HepG2 (cell line): Measurements from ENCODE around the gene P2RX5.
A peak's percentile ranks its signal among the peaks of the same experiment; 100 is the strongest.

Source experiments
- CBX1 ChIP-seq: IDR thresholded peaks from one replicate; pipeline ENCODE4 v1.6.1; 2016; ENCODE audit warnings: antibody characterized with exemption, low read depth
- GLI4 ChIP-seq: sonication (generic); formaldehyde crosslinking; IDR thresholded peaks from 2 replicates; pipeline ENCODE4 v1.5.1; 2020; ENCODE audit warnings: missing genetic modification reagents, mild to moderate bottlenecking, moderate library complexity, borderline replicate concordance
- MTA3 ChIP-seq: sonication (generic); formaldehyde crosslinking; IDR thresholded peaks from 2 replicates; pipeline ENCODE4 v1.4.0; 2020; ENCODE audit warnings: missing genetic modification reagents
- MXD4 ChIP-seq: IDR thresholded peaks from 2 replicates; pipeline ENCODE4 v1.6.1; 2016; ENCODE audit warnings: mild to moderate bottlenecking, missing biosample characterization, missing genetic modification reagents
- POLR2A ChIP-seq, 2 experiments: IDR thresholded peaks; 2 replicates each; pipeline ENCODE4 v1.6.1; 2011; ENCODE audit warnings: low read depth in 2 of 2, low read length in 2 of 2, mild to moderate bottlenecking in 1 of 2, moderate library complexity in 1 of 2; ENCODE audit not compliant: insufficient read depth in 1 of 2
- REPIN1 ChIP-seq: sonication (generic); formaldehyde crosslinking; IDR thresholded peaks from 2 replicates; pipeline ENCODE4 v1.8.0; 2022; ENCODE audit warnings: missing genetic modification reagents, low read depth, mild to moderate bottlenecking, borderline replicate concordance
- ZNF776 ChIP-seq: sonication (generic); formaldehyde crosslinking; IDR thresholded peaks from 2 replicates; pipeline ENCODE4 v1.4.0; 2020; ENCODE audit warnings: mild to moderate bottlenecking, missing genetic modification reagents
- ZSCAN30 ChIP-seq: sonication (generic); formaldehyde crosslinking; IDR thresholded peaks from 2 replicates; pipeline ENCODE4 v1.5.0; 2020; ENCODE audit warnings: mild to moderate bottlenecking, missing genetic modification reagents
- TF ChIP-seq, protein P1 (sequence below): sonication (generic); formaldehyde crosslinking; IDR thresholded peaks from 2 replicates; pipeline ENCODE4 v1.5.0; 2020; ENCODE audit warnings: mild to moderate bottlenecking, missing genetic modification reagents, moderate library complexity
- TF ChIP-seq, protein P2 (sequence below): sonication (generic); formaldehyde crosslinking; conservative IDR thresholded peaks from 2 replicates; pipeline ENCODE4 v1.8.0; 2022; ENCODE audit warnings: missing genetic modification reagents
- TF ChIP-seq, protein P3 (sequence below): sonication (generic); formaldehyde crosslinking; IDR thresholded peaks from 2 replicates; pipeline ENCODE4 v1.8.1; 2023; ENCODE audit warnings: missing genetic modification reagents, inconsistent platforms, borderline replicate concordance

DNA sequence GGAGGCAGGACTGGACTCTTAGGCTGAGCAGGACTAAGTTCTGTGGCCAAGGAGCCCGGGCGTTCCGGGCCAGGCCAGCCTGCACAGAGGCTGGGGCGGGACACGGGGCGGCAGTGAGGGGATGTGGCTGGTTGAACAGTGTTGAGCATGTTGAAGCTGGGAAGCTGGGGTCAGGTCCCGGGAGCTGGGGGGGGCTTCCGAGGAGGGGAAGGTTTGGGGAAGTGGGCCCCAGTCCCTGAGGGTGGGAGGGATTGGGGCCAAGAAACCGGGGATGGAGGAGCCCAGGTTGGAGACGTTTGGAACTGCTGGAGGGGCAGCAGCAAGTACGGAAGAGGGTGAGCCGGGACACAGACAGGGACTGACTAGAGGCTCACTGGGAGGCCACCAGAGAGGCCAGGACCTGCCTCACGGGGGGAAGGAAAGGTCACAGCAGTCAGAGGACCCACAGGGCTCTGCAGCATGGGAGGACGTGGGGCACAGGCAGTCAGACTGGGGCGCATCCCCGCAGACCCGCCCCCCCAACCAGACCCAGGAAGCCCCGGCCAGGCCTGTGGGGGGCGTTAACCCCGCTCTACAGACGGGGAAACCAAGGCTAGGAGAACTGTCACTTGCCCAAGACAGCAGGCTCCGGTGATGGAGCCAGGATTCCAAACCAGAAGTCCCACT lies 37.0 kb downstream of the P2RX5 start:
- no peak for TF ChIP-seq MXD4 (CRISPR knock-in tag)
- TF ChIP-seq, protein P1, sequence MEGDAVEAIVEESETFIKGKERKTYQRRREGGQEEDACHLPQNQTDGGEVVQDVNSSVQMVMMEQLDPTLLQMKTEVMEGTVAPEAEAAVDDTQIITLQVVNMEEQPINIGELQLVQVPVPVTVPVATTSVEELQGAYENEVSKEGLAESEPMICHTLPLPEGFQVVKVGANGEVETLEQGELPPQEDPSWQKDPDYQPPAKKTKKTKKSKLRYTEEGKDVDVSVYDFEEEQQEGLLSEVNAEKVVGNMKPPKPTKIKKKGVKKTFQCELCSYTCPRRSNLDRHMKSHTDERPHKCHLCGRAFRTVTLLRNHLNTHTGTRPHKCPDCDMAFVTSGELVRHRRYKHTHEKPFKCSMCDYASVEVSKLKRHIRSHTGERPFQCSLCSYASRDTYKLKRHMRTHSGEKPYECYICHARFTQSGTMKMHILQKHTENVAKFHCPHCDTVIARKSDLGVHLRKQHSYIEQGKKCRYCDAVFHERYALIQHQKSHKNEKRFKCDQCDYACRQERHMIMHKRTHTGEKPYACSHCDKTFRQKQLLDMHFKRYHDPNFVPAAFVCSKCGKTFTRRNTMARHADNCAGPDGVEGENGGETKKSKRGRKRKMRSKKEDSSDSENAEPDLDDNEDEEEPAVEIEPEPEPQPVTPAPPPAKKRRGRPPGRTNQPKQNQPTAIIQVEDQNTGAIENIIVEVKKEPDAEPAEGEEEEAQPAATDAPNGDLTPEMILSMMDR: no peak
- no peak for TF ChIP-seq CBX1
- no peak for TF ChIP-seq GLI4 (CRISPR knock-in tag)
- TF ChIP-seq MTA3: no peak
- TF ChIP-seq ZNF776: no peak
- TF ChIP-seq, protein P2, sequence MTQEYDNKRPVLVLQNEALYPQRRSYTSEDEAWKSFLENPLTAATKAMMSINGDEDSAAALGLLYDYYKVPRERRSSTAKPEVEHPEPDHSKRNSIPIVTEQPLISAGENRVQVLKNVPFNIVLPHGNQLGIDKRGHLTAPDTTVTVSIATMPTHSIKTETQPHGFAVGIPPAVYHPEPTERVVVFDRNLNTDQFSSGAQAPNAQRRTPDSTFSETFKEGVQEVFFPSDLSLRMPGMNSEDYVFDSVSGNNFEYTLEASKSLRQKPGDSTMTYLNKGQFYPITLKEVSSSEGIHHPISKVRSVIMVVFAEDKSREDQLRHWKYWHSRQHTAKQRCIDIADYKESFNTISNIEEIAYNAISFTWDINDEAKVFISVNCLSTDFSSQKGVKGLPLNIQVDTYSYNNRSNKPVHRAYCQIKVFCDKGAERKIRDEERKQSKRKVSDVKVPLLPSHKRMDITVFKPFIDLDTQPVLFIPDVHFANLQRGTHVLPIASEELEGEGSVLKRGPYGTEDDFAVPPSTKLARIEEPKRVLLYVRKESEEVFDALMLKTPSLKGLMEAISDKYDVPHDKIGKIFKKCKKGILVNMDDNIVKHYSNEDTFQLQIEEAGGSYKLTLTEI: no peak
- TF ChIP-seq, protein P3, sequence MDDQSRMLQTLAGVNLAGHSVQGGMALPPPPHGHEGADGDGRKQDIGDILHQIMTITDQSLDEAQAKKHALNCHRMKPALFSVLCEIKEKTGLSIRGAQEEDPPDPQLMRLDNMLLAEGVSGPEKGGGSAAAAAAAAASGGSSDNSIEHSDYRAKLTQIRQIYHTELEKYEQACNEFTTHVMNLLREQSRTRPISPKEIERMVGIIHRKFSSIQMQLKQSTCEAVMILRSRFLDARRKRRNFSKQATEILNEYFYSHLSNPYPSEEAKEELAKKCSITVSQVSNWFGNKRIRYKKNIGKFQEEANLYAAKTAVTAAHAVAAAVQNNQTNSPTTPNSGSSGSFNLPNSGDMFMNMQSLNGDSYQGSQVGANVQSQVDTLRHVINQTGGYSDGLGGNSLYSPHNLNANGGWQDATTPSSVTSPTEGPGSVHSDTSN (CRISPR knock-in tag): no peak
- no peak for TF ChIP-seq ZSCAN30 (CRISPR knock-in tag)
- TF ChIP-seq REPIN1: no peak
- TF ChIP-seq POLR2A (IDR thresholded peaks at IDR 0.05; ENCODE audit: insufficient read depth in 1 of 2, low read depth in 2 of 2, low read length in 2 of 2): 0 out of 4 replicates have a peak, but pooled peaks of 1 of the 2 experiments have one; percentile 6
